Smooth muscle cell (in vitro differentiated cells): Measurements from ENCODE around the gene PTGER1. TPM values are rescaled to one million over a fixed set of nuclear protein-coding genes. Genes with fewer than 3 reads are reported as not detected.

Experiments
- DNase-seq: peaks from one replicate; lab custom pipeline; 2025; ENCODE audit not compliant: unreplicated experiment; lab: John Stamatoyannopoulos, UW
- H2AFZ ChIP-seq: fragments of 200-600 bp; sonication (generic); 2 replicates; pipeline ENCODE4 v1.6.0; 2016; ENCODE audit warnings: antibody characterized with exemption, low read depth, mild to moderate bottlenecking
- H3F3A ChIP-seq: fragments of 200-600 bp; sonication (generic); 2 replicates; pipeline ENCODE4 v1.6.0; 2017; ENCODE audit warnings: antibody characterized with exemption, low read depth
- H3K27ac ChIP-seq: fragments of 200-600 bp; sonication (generic); 2 replicates; pipeline ENCODE4 v1.5.1; 2016; ENCODE audit warnings: low read depth, mild to moderate bottlenecking
- H3K27me3 ChIP-seq: fragments of 200-600 bp; sonication (generic); 2 replicates; pipeline ENCODE4 v1.6.1; 2016; ENCODE audit warnings: low read depth, mild to moderate bottlenecking
- H3K36me3 ChIP-seq: fragments of 200-600 bp; sonication (generic); 2 replicates; pipeline ENCODE4 v1.5.1; 2016; ENCODE audit warnings: low read depth
- H3K4me1 ChIP-seq: fragments of 200-600 bp; sonication (generic); 2 replicates; pipeline ENCODE4 v1.5.1; 2016; ENCODE audit warnings: low read depth
- H3K4me2 ChIP-seq: fragments of 200-600 bp; sonication (generic); 2 replicates; pipeline ENCODE4 v1.6.0; 2016; ENCODE audit warnings: mild to moderate bottlenecking
- H3K4me3 ChIP-seq: fragments of 200-600 bp; sonication (generic); 2 replicates; pipeline ENCODE4 v1.5.1; 2016; ENCODE audit warnings: mild to moderate bottlenecking
- H3K79me2 ChIP-seq: fragments of 200-600 bp; sonication (generic); 2 replicates; pipeline ENCODE4 v1.6.0; 2016; ENCODE audit warnings: low read depth, mild to moderate bottlenecking
- H3K9ac ChIP-seq: fragments of 200-600 bp; sonication (generic); 2 replicates; pipeline ENCODE4 v1.6.0; 2016; ENCODE audit warnings: low read depth
- H3K9me3 ChIP-seq: fragments of 200-600 bp; sonication (generic); replicated peaks from 2 replicates; pipeline ENCODE4 v1.5.1; 2016; ENCODE audit warnings: low read depth
- H4K20me1 ChIP-seq: fragments of 200-600 bp; sonication (generic); 2 replicates; pipeline ENCODE4 v1.6.0; 2016; ENCODE audit warnings: low read depth
- CTCF ChIP-seq: fragments of 200-600 bp; sonication (generic); IDR thresholded peaks from 2 replicates; pipeline ENCODE4 v1.5.1; 2017; ENCODE audit warnings: borderline replicate concordance, mild to moderate bottlenecking, antibody characterized with exemption; ENCODE audit not compliant: insufficient read depth, poor library complexity, severe bottlenecking
- WGBS: methylation state at CpG from one replicate; pipeline ENCODE4 v1.1.7; 2016; ENCODE audit warnings: low lambda C conversion rate; 5-methylcytosine and 5-hydroxymethylcytosine counted together
- polyA plus RNA-seq: library from polyadenylated mRNA; unstranded; fragments of >200 nt; fragmentation: Nextera tagmentation; extraction: Ambion mirVana; gene quantifications from 2 replicates; pipeline ENCODE4 v1.2.1, GENCODE V29; 2016
- total RNA-seq: library from RNA; depleted of rRNA; stranded (reverse); fragments of >200 nt; gene quantifications from 2 replicates; pipeline ENCODE4 v1.2.3, GENCODE V29; 2014

The PTGER1 gene
- total and polyA plus RNA-seq, 2 experiments from 2014 or later = 0.27 to 1.0 TPM

- Histone ChIP-seq H3K4me2 (peak overlapping the region; percentile 95), H3K27ac (no peak overlapping the region), H4K20me1 (peaks cover 32% of the 10 kb centered on the region), H3K4me1 (no peaks in the 10 kb centered on the region), H3K9ac (no peak overlapping the region), H3F3A (no peaks in the 10 kb centered on the region), H3K36me3 (no peaks in the 10 kb centered on the region), H3K4me3 (peak overlapping the region; percentile 75), H3K9me3 (no peaks in the 10 kb centered on the region), H2AFZ (no peak overlapping the region), H3K79me2 (peaks cover 16% of the 10 kb centered on the region), H3K27me3 (peaks cover 6% of the 10 kb centered on the region)
- 81% methylated on average over 12 of the region's 23 CpGs for WGBS
- no peak for TF ChIP-seq CTCF
- peak; percentile 4 for DNase-seq
Observed at GRCh38 chr19:14434543-14435319, 40.4 kb downstream of the PTGER1 start.

- H4K20me1 ChIP-seq = peaks cover 27% of the 10 kb centered on the region
- H3F3A ChIP-seq = no peaks in the 10 kb centered on the region
- H3K27ac ChIP-seq = no peak overlapping the region
- peak overlapping the region; percentile 75 for H3K4me3 ChIP-seq
- peak overlapping the region; percentile 43 for H3K9ac ChIP-seq
- peak overlapping the region; percentile 72 for H2AFZ ChIP-seq
- H3K27me3 ChIP-seq = peaks cover 6% of the 10 kb centered on the region
- no peak for TF ChIP-seq CTCF
- no peaks in the 10 kb centered on the region for H3K9me3 ChIP-seq
- H3K36me3 ChIP-seq = no peaks in the 10 kb centered on the region
- no peaks in the 10 kb centered on the region for H3K4me1 ChIP-seq
- no peak for DNase-seq
- H3K79me2 ChIP-seq = peaks cover 14% of the 10 kb centered on the region
- WGBS = 27% methylated on average over 25 of the region's 52 CpGs
- H3K4me2 ChIP-seq = peak overlapping the region; percentile 95
Observed at GRCh38 chr19:14433554-14434501, 41.3 kb downstream of the PTGER1 start.

GRCh38 chr19:14432791-14433553 is 42.2 kb downstream of the PTGER1 start, which contains the start of gene PKN1:
TSS of gene PKN1 (plus strand) at chr19:14433306. CDS start at chr19:14433522, 216 bp downstream.
- Histone ChIP-seq H3K36me3 (no peaks in the 10 kb centered on the region), H3K4me3 (peak within 1 kb of the TSS; percentile 75), H3K4me2 (peak within 1 kb of the TSS; percentile 95), H3K4me1 (no peaks in the 10 kb centered on the region), H3F3A (no peaks in the 10 kb centered on the region), H3K27ac (no peak within 1 kb of the TSS), H4K20me1 (peaks cover 21% of the 10 kb centered on the region), H3K9ac (peak within 1 kb of the TSS; percentile 43), H3K27me3 (peaks cover 6% of the 10 kb centered on the region), H3K79me2 (peaks cover 10% of the 10 kb centered on the region), H3K9me3 (no peaks in the 10 kb centered on the region), H2AFZ (peak within 1 kb of the TSS; percentile 92)
- peak; percentile 5 for DNase-seq
- TF ChIP-seq CTCF = no peak
- WGBS = 6% methylated on average over 34 of the region's 85 CpGs
